ENCODE results near the gene SCD. TPM values are rescaled to one million over a fixed set of nuclear protein-coding genes. Genes with fewer than 3 reads are reported as not detected.

Gene SCD
- total RNA-seq, 6 donors from 2014 or later, result 108 to 464 (median 251) TPM

DNA sequence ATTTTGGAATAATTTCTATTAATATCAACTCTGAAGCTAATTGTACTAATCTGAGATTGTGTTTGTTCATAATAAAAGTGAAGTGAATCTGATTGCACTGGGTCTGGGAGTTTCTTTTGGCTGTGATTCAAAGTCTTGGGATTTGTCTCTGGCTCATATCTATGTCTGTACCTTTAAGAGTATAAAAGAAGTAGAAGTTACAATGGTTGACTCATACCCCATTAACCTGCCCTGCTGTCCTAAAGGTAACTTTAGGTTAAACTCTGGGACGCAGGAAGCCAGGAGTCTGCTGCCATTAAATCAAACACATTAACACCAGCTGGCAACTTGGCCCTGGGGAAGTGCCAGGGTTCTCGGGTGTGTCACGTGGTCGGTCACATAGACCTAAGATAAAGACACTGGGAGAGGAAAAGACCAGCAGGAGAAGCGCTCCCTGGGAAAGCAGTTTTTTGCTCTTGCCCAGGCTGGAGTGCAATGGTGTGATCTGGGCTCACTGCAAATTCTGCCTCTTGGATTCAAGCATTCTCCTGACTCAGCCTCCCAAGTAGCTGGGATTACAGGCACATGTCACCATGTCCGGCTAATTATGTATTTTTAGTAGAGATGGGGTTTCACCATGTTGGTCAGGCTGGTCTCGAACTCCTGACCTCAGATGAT is 17.8 kb downstream of the SCD start:
- ATAC-seq (ENCODE audit: low FRiP score in 2 of 2) (peak; percentile 81 to 88), DNase-seq (peak in 1 of 2 donors; percentile 90)
- Histone ChIP-seq H3K9me3 (no peaks in the 10 kb centered on the region), H3K27ac (peak overlapping the region in 3 of 4 donors; percentile 11 to 56 (median 54)), H3K4me3 (no peak overlapping the region), H3K36me3 (peaks cover 0 to 8% (median 5%) of the 10 kb centered on the region in 4 donors), H3K27me3 (no peaks in the 10 kb centered on the region), H3K4me1 (peaks cover 5 to 19% (median 13%) of the 10 kb centered on the region in 4 donors)
- TF ChIP-seq POLR2A (IDR thresholded peaks at IDR 0.05) (peak in 1 of 4 donors; percentile 48), EP300 (IDR thresholded peaks at IDR 0.05) (no peak), POLR2AphosphoS5 (IDR thresholded peaks at IDR 0.05) (peak in 1 of 2 donors; percentile 22)
- TF ChIP-seq, protein P1, sequence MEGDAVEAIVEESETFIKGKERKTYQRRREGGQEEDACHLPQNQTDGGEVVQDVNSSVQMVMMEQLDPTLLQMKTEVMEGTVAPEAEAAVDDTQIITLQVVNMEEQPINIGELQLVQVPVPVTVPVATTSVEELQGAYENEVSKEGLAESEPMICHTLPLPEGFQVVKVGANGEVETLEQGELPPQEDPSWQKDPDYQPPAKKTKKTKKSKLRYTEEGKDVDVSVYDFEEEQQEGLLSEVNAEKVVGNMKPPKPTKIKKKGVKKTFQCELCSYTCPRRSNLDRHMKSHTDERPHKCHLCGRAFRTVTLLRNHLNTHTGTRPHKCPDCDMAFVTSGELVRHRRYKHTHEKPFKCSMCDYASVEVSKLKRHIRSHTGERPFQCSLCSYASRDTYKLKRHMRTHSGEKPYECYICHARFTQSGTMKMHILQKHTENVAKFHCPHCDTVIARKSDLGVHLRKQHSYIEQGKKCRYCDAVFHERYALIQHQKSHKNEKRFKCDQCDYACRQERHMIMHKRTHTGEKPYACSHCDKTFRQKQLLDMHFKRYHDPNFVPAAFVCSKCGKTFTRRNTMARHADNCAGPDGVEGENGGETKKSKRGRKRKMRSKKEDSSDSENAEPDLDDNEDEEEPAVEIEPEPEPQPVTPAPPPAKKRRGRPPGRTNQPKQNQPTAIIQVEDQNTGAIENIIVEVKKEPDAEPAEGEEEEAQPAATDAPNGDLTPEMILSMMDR (IDR thresholded peaks at IDR 0.05), result no peak
- 35 to 39% methylated on average over 6 to 7 of the region's 7 CpGs for WGBS, 2 donors

GRCh38 chr10:100368721-100369120 is 21.7 kb downstream of the SCD start:
- Histone ChIP-seq H3K4me1 (peaks cover 36 to 52% (median 40%) of the 10 kb centered on the region in 4 donors), H3K9me3 (no peaks in the 10 kb centered on the region), H3K36me3 (no peaks in the 10 kb centered on the region), H3K27me3 (no peaks in the 10 kb centered on the region), H3K27ac (no peak overlapping the region), H3K4me3 (no peak overlapping the region)
- no peak for DNase-seq
- no peak for TF ChIP-seq EP300 (IDR thresholded peaks at IDR 0.05)
- no peak for TF ChIP-seq POLR2AphosphoS5 (IDR thresholded peaks at IDR 0.05)
- no peak for TF ChIP-seq POLR2A (IDR thresholded peaks at IDR 0.05)
- TF ChIP-seq, protein P1 (IDR thresholded peaks at IDR 0.05), result no peak
- no peak for ATAC-seq (ENCODE audit: low FRiP score in 2 of 2)

DNA sequence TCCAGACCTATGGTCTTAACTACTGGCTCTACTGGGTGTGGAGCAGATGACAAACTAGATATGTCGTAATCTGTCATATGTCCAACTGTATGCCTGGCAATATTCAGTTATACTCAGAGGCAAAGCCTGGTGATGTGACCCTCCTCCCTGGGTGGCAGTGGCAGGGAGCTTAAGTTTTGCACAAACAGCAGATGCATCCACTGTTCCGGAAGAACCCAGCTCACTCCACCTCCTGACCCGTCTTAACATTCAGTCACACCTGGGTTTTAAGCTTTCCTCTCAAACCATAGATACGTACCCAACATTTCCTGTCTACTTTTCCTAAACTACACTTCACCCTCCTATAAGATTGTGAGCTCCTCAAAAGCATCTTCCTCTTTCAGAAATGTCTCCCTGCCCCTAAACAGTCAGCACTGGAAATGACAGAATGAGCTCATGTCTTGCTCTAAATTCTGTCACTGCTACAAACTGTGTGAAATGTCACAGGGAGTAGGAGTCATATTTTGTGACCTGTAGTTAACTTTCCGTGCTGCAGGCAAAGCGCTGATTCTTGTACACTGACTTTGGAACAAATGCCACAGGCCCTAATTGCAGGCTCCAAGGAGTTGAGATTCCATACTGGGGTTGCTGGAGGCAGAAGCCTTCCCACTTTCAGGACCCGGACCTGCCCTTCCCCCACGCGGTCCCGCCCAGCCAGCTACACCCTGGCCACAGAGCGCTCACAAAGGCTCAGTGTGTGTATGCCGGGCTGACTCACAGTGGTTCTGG is 23.9 kb downstream of the SCD start:
- peak overlapping the region; percentile 37 to 98 (median 74) for H3K27ac ChIP-seq
- no peaks in the 10 kb centered on the region for H3K27me3 ChIP-seq
- TF ChIP-seq EP300 (IDR thresholded peaks at IDR 0.05), result peak in 2 of 4 donors; percentile 39 to 70
- TF ChIP-seq, protein P1 (IDR thresholded peaks at IDR 0.05), result no peak
- TF ChIP-seq POLR2A (IDR thresholded peaks at IDR 0.05), result peak in 1 of 4 donors; percentile 78
- peak in 1 of 2 donors; percentile 90 for TF ChIP-seq POLR2AphosphoS5 (IDR thresholded peaks at IDR 0.05)
- peak overlapping the region in 1 of 4 donors; percentile 3 for H3K4me3 ChIP-seq
- ATAC-seq (ENCODE audit: low FRiP score in 2 of 2) (peak; percentile 54 to 70), DNase-seq (peak; percentile 90 to 91)
- H3K9me3 ChIP-seq, result no peaks in the 10 kb centered on the region
- H3K4me1 ChIP-seq, result peaks cover 42 to 50% (median 45%) of the 10 kb centered on the region in 4 donors
- 24 to 29% methylated on average over 10 to 12 of the region's 12 CpGs for WGBS, 2 donors
- H3K36me3 ChIP-seq, result no peaks in the 10 kb centered on the region

DNA sequence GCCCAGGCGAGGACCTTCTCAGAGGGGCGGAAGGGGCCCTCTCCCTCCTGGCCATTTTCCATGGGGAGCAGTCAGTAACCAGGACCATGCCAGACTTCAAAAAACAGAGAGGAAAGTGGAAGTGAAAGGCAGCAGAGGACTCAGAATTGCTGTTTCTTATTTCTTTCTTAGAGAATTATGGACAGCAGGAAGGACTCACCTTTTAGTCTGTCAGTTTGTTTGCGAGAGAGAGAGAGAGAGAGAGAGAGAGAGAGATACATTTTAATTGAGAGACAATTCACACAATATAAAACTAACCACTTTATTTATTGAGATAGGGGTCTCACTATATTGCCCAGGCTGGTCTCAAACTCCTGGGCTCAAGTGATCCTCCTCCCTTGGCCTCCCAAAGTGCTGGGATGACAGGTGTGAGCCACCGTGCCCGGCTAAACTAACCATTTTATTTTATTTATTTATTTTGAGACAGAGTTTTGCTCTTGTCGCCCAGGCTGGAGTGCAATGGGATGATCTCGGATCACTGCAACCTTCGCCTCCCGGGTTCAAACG is 24.5 kb downstream of the SCD start:
- peaks cover 42 to 50% (median 45%) of the 10 kb centered on the region in 4 donors for H3K4me1 ChIP-seq
- DNase-seq (no peak), ATAC-seq (ENCODE audit: low FRiP score in 2 of 2) (no peak)
- H3K27ac ChIP-seq, result peak overlapping the region; percentile 37 to 98 (median 74)
- 78 to 79% methylated on average over 10 of the region's 10 CpGs for WGBS, 2 donors
- no peaks in the 10 kb centered on the region for H3K9me3 ChIP-seq
- H3K36me3 ChIP-seq, result no peaks in the 10 kb centered on the region
- H3K27me3 ChIP-seq, result no peaks in the 10 kb centered on the region
- TF ChIP-seq POLR2AphosphoS5 (IDR thresholded peaks at IDR 0.05), result no peak
- TF ChIP-seq EP300 (IDR thresholded peaks at IDR 0.05), result no peak
- H3K4me3 ChIP-seq, result peak overlapping the region in 1 of 4 donors; percentile 3

Data from upper lobe of left lung (tissue), 6 donors.